HEK293 (cell line): ENCODE data around the gene ZNF124.

ENCODE experiments used
- CTCF ChIA-PET: fragments of 350-600 bp; formaldehyde crosslinking; extraction: SDS; loops from one replicate; lab custom pipeline; 2021; ENCODE audit warnings: antibody characterized with exemption; lab: Yijun Ruan, JAX
- POLR2A ChIA-PET: fragments of 300-600 bp; formaldehyde crosslinking; extraction: SDS; loops from one replicate; lab custom pipeline; 2020; ENCODE audit warnings: antibody characterized with exemption, inconsistent platforms; lab: Yijun Ruan, JAX
- H3K27ac ChIP-seq: fragments of 200-500 bp; sonication (Bioruptor generic); 2 replicates; pipeline ENCODE4 v1.5.1; 2014; ENCODE audit warnings: low read depth, low read length, control low read depth, inconsistent platforms; ENCODE audit errors: extremely low read depth
- H3K36me3 ChIP-seq, 2 experiments: fragments of 200-500 bp in 1 of 2; sonication (Bioruptor generic) in 1 of 2; 1 replicate in 1 of 2; 2 replicates in 1 of 2; pipeline ENCODE4 v1.5.1; 2014 to 2017; ENCODE audit warnings: inconsistent platforms in 2 of 2, low read length in 2 of 2; ENCODE audit not compliant: control insufficient read depth in 2 of 2, insufficient read depth in 1 of 2
- H3K4me1 ChIP-seq: fragments of 200-500 bp; sonication (Bioruptor generic); 2 replicates; pipeline ENCODE4 v1.5.1; 2014; ENCODE audit warnings: mild to moderate bottlenecking, low read length, inconsistent platforms; ENCODE audit not compliant: control insufficient read depth, insufficient read depth
- H3K4me3 ChIP-seq: 2 replicates; pipeline ENCODE4 v1.5.1; 2011; ENCODE audit warnings: low read depth, mild to moderate bottlenecking, control low read depth, low read length, moderate library complexity
- H3K9me3 ChIP-seq: fragments of 200-500 bp; sonication (Bioruptor generic); 2 replicates; pipeline ENCODE4 v1.5.1; 2014; ENCODE audit warnings: low read depth, low read length, inconsistent platforms; ENCODE audit not compliant: control insufficient read depth, insufficient read depth
- BCL6B ChIP-seq: fragments of 450-650 bp; formaldehyde crosslinking; IDR thresholded peaks from 2 replicates; pipeline ENCODE4 v1.5.1; 2017; ENCODE audit warnings: missing biosample characterization, missing genetic modification characterization
- MEIS1 ChIP-seq: sonication (generic); formaldehyde crosslinking; IDR thresholded peaks from 2 replicates; pipeline ENCODE4 v1.8.1; 2022; ENCODE audit warnings: missing genetic modification reagents, mild to moderate bottlenecking, borderline replicate concordance
- OVOL3 ChIP-seq: fragments of 450-650 bp; formaldehyde crosslinking; IDR thresholded peaks from 2 replicates; pipeline ENCODE4 v1.5.1; 2016; ENCODE audit warnings: missing biosample characterization, missing genetic modification characterization
- SETDB1 ChIP-seq: IDR thresholded peaks from one replicate; pipeline ENCODE4 v1.6.1; 2017; ENCODE audit warnings: mild to moderate bottlenecking, low read length, moderate library complexity, mixed read lengths; ENCODE audit not compliant: insufficient read length
- TCF7L2 ChIP-seq: IDR thresholded peaks from 2 replicates; pipeline ENCODE4 v1.6.1; 2011; ENCODE audit warnings: low read depth, mild to moderate bottlenecking, inconsistent platforms, low read length, moderate library complexity, borderline replicate concordance
- WT1 ChIP-seq: fragments of 450-650 bp; formaldehyde crosslinking; IDR thresholded peaks from 2 replicates; pipeline ENCODE4 v1.5.1; 2016; ENCODE audit warnings: missing biosample characterization, missing genetic modification characterization
- ZNF2 ChIP-seq: fragments of 450-650 bp; formaldehyde crosslinking; IDR thresholded peaks from 2 replicates; pipeline ENCODE4 v1.5.1; 2016; ENCODE audit warnings: missing biosample characterization, missing genetic modification characterization
- ZNF221 ChIP-seq: fragments of 450-650 bp; formaldehyde crosslinking; IDR thresholded peaks from 2 replicates; pipeline ENCODE4 v1.5.1; 2017; ENCODE audit warnings: missing biosample characterization, missing genetic modification characterization, borderline replicate concordance
- ZNF266 ChIP-seq: fragments of 450-650 bp; formaldehyde crosslinking; IDR thresholded peaks from 2 replicates; pipeline ENCODE4 v1.5.1; 2016; ENCODE audit warnings: missing biosample characterization, missing genetic modification characterization, low read depth
- ZNF280D ChIP-seq: fragments of 450-650 bp; formaldehyde crosslinking; IDR thresholded peaks from 2 replicates; pipeline ENCODE4 v1.5.1; 2016; ENCODE audit warnings: missing biosample characterization, missing genetic modification characterization
- ZNF311 ChIP-seq: fragments of 450-650 bp; formaldehyde crosslinking; IDR thresholded peaks from 2 replicates; pipeline ENCODE4 v1.5.1; 2017; ENCODE audit warnings: missing biosample characterization, missing genetic modification characterization, borderline replicate concordance
- ZNF514 ChIP-seq: fragments of 450-650 bp; formaldehyde crosslinking; IDR thresholded peaks from 2 replicates; pipeline ENCODE4 v1.5.1; 2016; ENCODE audit warnings: missing biosample characterization, missing genetic modification characterization
- ZSCAN4 ChIP-seq: fragments of 450-650 bp; formaldehyde crosslinking; IDR thresholded peaks from 2 replicates; pipeline ENCODE4 v1.5.1; 2017; ENCODE audit warnings: missing biosample characterization, missing genetic modification characterization
- TF ChIP-seq, protein P1 (sequence below): fragments of 450-650 bp; formaldehyde crosslinking; IDR thresholded peaks from 2 replicates; pipeline ENCODE4 v1.5.1; 2016; ENCODE audit warnings: missing biosample characterization, missing genetic modification characterization
- TF ChIP-seq, protein P2 (sequence below): fragments of 450-650 bp; formaldehyde crosslinking; IDR thresholded peaks from 2 replicates; pipeline ENCODE4 v1.5.1; 2016; ENCODE audit warnings: missing biosample characterization, missing genetic modification characterization
- TF ChIP-seq, protein P3 (sequence below): fragments of 450-650 bp; formaldehyde crosslinking; IDR thresholded peaks from 2 replicates; pipeline ENCODE4 v1.5.1; 2016; ENCODE audit warnings: missing biosample characterization, missing genetic modification characterization

Gene ZNF124

GRCh38 chr1:247204177-247204647 is 32.4 kb upstream of the ZNF124 start (continued):
- TF ChIP-seq, protein P1, sequence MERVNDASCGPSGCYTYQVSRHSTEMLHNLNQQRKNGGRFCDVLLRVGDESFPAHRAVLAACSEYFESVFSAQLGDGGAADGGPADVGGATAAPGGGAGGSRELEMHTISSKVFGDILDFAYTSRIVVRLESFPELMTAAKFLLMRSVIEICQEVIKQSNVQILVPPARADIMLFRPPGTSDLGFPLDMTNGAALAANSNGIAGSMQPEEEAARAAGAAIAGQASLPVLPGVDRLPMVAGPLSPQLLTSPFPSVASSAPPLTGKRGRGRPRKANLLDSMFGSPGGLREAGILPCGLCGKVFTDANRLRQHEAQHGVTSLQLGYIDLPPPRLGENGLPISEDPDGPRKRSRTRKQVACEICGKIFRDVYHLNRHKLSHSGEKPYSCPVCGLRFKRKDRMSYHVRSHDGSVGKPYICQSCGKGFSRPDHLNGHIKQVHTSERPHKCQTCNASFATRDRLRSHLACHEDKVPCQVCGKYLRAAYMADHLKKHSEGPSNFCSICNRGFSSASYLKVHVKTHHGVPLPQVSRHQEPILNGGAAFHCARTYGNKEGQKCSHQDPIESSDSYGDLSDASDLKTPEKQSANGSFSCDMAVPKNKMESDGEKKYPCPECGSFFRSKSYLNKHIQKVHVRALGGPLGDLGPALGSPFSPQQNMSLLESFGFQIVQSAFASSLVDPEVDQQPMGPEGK (tag by site-specific recombination) = no peak
- no peak for TF ChIP-seq SETDB1
- no peak for TF ChIP-seq ZNF266 (tag by site-specific recombination)
- no peak for TF ChIP-seq TCF7L2
- no peak for TF ChIP-seq WT1 (tag by site-specific recombination)

DNA sequence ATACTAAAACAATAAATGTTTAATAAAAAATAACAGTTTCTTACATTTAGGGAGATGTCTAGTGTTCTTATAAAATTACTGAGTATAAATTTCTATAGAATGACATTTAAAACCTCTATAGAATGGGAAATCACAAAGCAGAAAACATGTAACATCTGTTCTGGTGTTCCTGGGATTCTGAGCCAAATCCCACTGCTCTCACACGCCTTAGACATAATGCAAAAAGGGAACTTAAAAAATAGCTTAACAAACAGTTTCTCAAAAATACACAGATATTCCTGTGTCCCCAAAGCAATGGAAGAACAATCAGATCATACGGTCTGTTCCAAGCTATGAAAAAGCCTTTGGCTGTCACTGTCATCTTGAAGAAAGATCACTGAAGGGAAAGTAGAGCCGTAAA is 27.0 kb upstream of the ZNF124 start:
- Histone ChIP-seq H3K4me1 (no peaks in the 10 kb centered on the region), H3K9me3 (no peaks in the 10 kb centered on the region), H3K27ac (no peak overlapping the region), H3K4me3 (no peak overlapping the region), H3K36me3 (peaks cover 0 to 63% of the 10 kb centered on the region in 2 experiments; a peak in 1 of 3 replicates)
- ChIA-PET POLR2A (no interaction called here), CTCF (no interaction called here)
- no peak for TF ChIP-seq ZNF221 (tag by site-specific recombination)
- no peak for TF ChIP-seq ZNF514 (tag by site-specific recombination)
- no peak for TF ChIP-seq BCL6B (tag by site-specific recombination)
- TF ChIP-seq, protein P2, sequence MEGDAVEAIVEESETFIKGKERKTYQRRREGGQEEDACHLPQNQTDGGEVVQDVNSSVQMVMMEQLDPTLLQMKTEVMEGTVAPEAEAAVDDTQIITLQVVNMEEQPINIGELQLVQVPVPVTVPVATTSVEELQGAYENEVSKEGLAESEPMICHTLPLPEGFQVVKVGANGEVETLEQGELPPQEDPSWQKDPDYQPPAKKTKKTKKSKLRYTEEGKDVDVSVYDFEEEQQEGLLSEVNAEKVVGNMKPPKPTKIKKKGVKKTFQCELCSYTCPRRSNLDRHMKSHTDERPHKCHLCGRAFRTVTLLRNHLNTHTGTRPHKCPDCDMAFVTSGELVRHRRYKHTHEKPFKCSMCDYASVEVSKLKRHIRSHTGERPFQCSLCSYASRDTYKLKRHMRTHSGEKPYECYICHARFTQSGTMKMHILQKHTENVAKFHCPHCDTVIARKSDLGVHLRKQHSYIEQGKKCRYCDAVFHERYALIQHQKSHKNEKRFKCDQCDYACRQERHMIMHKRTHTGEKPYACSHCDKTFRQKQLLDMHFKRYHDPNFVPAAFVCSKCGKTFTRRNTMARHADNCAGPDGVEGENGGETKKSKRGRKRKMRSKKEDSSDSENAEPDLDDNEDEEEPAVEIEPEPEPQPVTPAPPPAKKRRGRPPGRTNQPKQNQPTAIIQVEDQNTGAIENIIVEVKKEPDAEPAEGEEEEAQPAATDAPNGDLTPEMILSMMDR (tag by site-specific recombination) = no peak
- TF ChIP-seq ZNF311 = no peak
- TF ChIP-seq OVOL3 (tag by site-specific recombination) = no peak
- no peak for TF ChIP-seq ZNF2 (tag by site-specific recombination)
- TF ChIP-seq ZSCAN4 (tag by site-specific recombination) = no peak

GRCh38 chr1:247193958-247194357 is 22.1 kb upstream of the ZNF124 start:
- Histone ChIP-seq H3K9me3 (no peaks in the 10 kb centered on the region), H3K36me3 (peaks cover 0 to 52% of the 10 kb centered on the region in 2 experiments; a peak in 1 of 3 replicates), H3K4me3 (no peak overlapping the region), H3K27ac (no peak overlapping the region), H3K4me1 (no peaks in the 10 kb centered on the region)
- ChIA-PET POLR2A (no interaction called here), CTCF (no interaction called here)
- TF ChIP-seq, protein P3, sequence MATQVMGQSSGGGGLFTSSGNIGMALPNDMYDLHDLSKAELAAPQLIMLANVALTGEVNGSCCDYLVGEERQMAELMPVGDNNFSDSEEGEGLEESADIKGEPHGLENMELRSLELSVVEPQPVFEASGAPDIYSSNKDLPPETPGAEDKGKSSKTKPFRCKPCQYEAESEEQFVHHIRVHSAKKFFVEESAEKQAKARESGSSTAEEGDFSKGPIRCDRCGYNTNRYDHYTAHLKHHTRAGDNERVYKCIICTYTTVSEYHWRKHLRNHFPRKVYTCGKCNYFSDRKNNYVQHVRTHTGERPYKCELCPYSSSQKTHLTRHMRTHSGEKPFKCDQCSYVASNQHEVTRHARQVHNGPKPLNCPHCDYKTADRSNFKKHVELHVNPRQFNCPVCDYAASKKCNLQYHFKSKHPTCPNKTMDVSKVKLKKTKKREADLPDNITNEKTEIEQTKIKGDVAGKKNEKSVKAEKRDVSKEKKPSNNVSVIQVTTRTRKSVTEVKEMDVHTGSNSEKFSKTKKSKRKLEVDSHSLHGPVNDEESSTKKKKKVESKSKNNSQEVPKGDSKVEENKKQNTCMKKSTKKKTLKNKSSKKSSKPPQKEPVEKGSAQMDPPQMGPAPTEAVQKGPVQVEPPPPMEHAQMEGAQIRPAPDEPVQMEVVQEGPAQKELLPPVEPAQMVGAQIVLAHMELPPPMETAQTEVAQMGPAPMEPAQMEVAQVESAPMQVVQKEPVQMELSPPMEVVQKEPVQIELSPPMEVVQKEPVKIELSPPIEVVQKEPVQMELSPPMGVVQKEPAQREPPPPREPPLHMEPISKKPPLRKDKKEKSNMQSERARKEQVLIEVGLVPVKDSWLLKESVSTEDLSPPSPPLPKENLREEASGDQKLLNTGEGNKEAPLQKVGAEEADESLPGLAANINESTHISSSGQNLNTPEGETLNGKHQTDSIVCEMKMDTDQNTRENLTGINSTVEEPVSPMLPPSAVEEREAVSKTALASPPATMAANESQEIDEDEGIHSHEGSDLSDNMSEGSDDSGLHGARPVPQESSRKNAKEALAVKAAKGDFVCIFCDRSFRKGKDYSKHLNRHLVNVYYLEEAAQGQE (tag by site-specific recombination) = no peak
- TF ChIP-seq BCL6B (tag by site-specific recombination) (no peak), MEIS1 (no peak), ZNF280D (tag by site-specific recombination) (no peak)
